ENCODE results near the gene SRC.

GRCh38 chr20:37366743-37367142 lies 20.8 kb downstream of the SRC start:
- no peak for TF ChIP-seq EZH2 (IDR thresholded peaks at IDR 0.05; ENCODE audit: borderline replicate concordance, low read length)
- TF ChIP-seq CTCF (IDR thresholded peaks at IDR 0.05; ENCODE audit: low read length), result no peak

Measured in OCI-LY1 (cell line).